BLaER1 treated with 17β-estradiol and CSF1 and Interleukin-3, amounts not matched to agents 10 nM and 100 nM (cell line): ENCODE data around the gene RTP3.
"Not testable (repeated sequence)": the region's sequence is repeated elsewhere in the genome, so short reads cannot be mapped to it uniquely, and the experiment has no call there.

Source experiments
- H3K27ac ChIP-seq, 11 experiments: shearing (Covaris generic); formaldehyde crosslinking; 2 replicates each; pipeline ENCODE4 v1.8.1; 2022
- H3K27me3 ChIP-seq, 11 experiments: shearing (Covaris generic); formaldehyde crosslinking; 2 replicates each; pipeline ENCODE4 v1.8.1; 2022
- H3K36me3 ChIP-seq, 11 experiments: shearing (Covaris generic); formaldehyde crosslinking; 2 replicates each; pipeline ENCODE4 v1.8.1; 2022
- H3K4me1 ChIP-seq, 10 experiments: shearing (Covaris generic); formaldehyde crosslinking; 2 replicates each; pipeline ENCODE4 v1.8.1; 2022
- H3K4me2 ChIP-seq, 11 experiments: shearing (Covaris generic); formaldehyde crosslinking; 2 replicates each; pipeline ENCODE4 v1.8.1; 2022
- H3K4me3 ChIP-seq, 10 experiments: shearing (Covaris generic); formaldehyde crosslinking; 2 replicates each; pipeline ENCODE4 v1.8.1; 2022
- H3K9ac ChIP-seq, 11 experiments: shearing (Covaris generic); formaldehyde crosslinking; 2 replicates each; pipeline ENCODE4 v1.8.1; 2022
- H3K9me3 ChIP-seq, 11 experiments: shearing (Covaris generic); formaldehyde crosslinking; replicated peaks in 1 of 11; 2 replicates each; pipeline ENCODE4 v1.8.1; 2022
- H4K20me1 ChIP-seq, 11 experiments: shearing (Covaris generic); formaldehyde crosslinking; 2 replicates each; pipeline ENCODE4 v1.8.1; 2022
- Cebpa-rat ChIP-seq, 11 experiments: shearing (Covaris generic); IDR thresholded peaks; 2 replicates each; pipeline ENCODE4 v1.8.1; 2022

RTP3 gene

DNA sequence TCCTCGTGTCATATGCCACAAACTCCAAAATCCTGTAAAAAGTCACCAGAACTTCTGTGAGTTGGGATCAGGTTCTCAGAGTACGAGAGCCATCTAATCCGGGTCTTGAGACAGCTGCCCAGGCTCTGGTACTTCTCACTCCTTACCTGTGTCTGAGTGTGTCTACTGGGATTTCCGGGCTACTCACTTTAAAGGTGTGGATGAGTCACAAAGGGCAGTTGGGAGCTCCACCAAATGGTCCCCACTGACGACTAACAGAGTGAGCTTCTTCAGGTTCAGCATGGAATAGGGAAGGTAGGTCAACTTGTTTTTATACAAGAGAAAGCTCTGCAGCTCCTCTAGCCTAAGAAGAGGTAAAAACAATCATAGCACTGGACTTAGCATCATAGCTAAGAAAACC lies 29.5 kb downstream of the RTP3 start:
- Histone ChIP-seq H3K36me3 (peaks cover 0 to 30% (median 10%) of the 10 kb centered on the region in 11 experiments; a peak in 12 of 22 replicates), H3K4me2 (no peak overlapping the region), H3K4me3 (no peak overlapping the region), H3K27ac (0 out of 22 replicates have a peak overlapping the region, but pooled peaks of 1 of the 11 experiments have one; percentile 6), H3K9ac (no peak overlapping the region), H3K4me1 (peaks cover 0 to 4% (median 0%) of the 10 kb centered on the region in 10 experiments; a peak in 1 of 20 replicates), H3K9me3 (peaks cover 0 to 18% (median 8%) of the 10 kb centered on the region in 11 experiments; a peak in 14 of 22 replicates), H4K20me1 (no peaks in the 10 kb centered on the region), H3K27me3 (no peaks in the 10 kb centered on the region)
- TF ChIP-seq Cebpa-rat (IDR thresholded peaks at IDR 0.05) = no peak

DNA sequence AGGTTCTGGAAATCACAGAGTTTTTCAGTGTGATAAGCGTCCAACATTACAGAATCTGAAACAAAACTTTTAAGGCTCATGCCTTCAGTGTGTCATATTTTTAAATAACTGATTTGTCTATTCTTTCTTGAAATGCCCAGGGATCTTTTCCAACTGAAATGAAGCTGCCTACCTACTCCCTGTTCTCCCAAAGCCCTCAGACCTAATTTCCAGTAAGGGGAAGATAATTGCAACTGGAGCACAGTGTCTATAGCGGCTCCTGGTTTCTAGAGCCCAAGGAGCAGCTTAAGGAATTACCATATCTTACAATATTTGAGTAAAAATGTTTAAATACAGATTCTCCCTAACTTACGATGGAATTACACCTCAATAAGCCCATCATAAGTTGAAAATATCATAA lies 35.3 kb downstream of the RTP3 start:
- H3K9me3 ChIP-seq = peaks cover 0 to 24% (median 11%) of the 10 kb centered on the region in 11 experiments; a peak in 14 of 22 replicates
- peak overlapping the region in 3 of 11 experiments; percentile 40 to 55 (median 51); a peak in 4 of 22 replicates for H3K27ac ChIP-seq
- no peak for TF ChIP-seq Cebpa-rat (IDR thresholded peaks at IDR 0.05)
- H3K4me2 ChIP-seq = no peak overlapping the region
- no peaks in the 10 kb centered on the region for H3K27me3 ChIP-seq
- H3K4me3 ChIP-seq = no peak overlapping the region
- no peaks in the 10 kb centered on the region for H4K20me1 ChIP-seq
- H3K9ac ChIP-seq = no peak overlapping the region
- H3K36me3 ChIP-seq = peaks cover 0 to 25% (median 4%) of the 10 kb centered on the region in 11 experiments; a peak in 6 of 22 replicates
- peaks cover 16 to 25% (median 22%) of the 10 kb centered on the region in 10 experiments for H3K4me1 ChIP-seq

DNA sequence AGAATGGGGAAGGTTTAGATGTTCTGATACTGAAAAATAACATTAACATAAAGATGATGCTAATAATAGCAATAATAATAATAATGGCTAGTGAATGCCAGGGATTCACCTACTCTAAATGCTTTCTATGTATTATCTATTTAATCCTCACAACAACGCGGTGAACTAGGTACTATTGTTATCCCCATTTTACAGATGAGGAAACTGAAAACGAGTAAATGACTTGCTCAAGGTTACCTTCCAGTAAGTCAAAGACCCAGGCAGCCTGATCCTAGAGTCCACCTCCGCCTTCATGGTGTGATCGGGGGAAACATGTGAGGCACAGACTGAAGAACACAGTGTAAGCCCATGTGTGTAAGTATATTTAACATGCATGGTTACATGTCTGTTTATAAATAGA lies 38.0 kb downstream of the RTP3 start:
- peak overlapping the region in 5 of 11 experiments; percentile 90 to 95 (median 92); a peak in 4 of 22 replicates for H3K4me2 ChIP-seq
- H3K9me3 ChIP-seq = peaks cover 0 to 16% (median 5%) of the 10 kb centered on the region in 11 experiments; a peak in 11 of 22 replicates
- H3K36me3 ChIP-seq = peaks cover 0 to 14% (median under 1%) of the 10 kb centered on the region in 11 experiments; a peak in 5 of 22 replicates
- H3K4me1 ChIP-seq = peaks cover 36 to 48% (median 44%) of the 10 kb centered on the region in 10 experiments
- H3K4me3 ChIP-seq = no peak overlapping the region
- H4K20me1 ChIP-seq = no peaks in the 10 kb centered on the region
- peak overlapping the region in 1 of 11 experiments; percentile 87; a peak in 1 of 22 replicates for H3K9ac ChIP-seq
- no peaks in the 10 kb centered on the region for H3K27me3 ChIP-seq
- no peak for TF ChIP-seq Cebpa-rat (IDR thresholded peaks at IDR 0.05)
- peak overlapping the region in 6 of 11 experiments; percentile 96 to 100 (median 98); a peak in 12 of 22 replicates for H3K27ac ChIP-seq

DNA sequence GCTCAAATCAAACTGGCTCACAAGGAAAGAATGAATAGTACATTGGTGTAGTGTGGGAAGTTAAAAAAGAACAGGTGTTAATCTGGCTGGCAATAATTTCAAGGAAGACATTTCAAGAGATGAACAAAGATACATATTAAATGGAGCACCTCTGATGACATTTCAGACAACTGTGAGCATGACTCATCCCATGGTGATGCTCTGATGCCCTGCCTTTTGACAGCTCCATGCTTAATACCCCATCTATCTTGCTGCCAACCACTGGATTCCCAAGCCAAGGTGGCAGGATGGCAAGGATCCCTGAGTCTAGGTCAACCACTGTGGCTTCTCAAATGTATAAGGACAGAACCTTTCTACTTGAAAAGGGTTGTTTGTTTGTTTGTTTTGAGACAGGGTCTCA lies 39.0 kb downstream of the RTP3 start:
- no peaks in the 10 kb centered on the region for H4K20me1 ChIP-seq
- peaks cover 0 to 9% (median 4%) of the 10 kb centered on the region in 11 experiments; a peak in 8 of 22 replicates for H3K9me3 ChIP-seq
- no peak for TF ChIP-seq Cebpa-rat (IDR thresholded peaks at IDR 0.05)
- no peak overlapping the region for H3K4me3 ChIP-seq
- peak overlapping the region in 6 of 11 experiments; percentile 82 to 91 (median 86); a peak in 11 of 22 replicates for H3K9ac ChIP-seq
- H3K27me3 ChIP-seq = no peaks in the 10 kb centered on the region
- peak overlapping the region; percentile 83 to 95 (median 92); a peak in 21 of 22 replicates for H3K4me2 ChIP-seq
- H3K27ac ChIP-seq = peak overlapping the region in 9 of 11 experiments; percentile 10 to 100 (median 98); a peak in 15 of 22 replicates
- peaks cover 42 to 58% (median 54%) of the 10 kb centered on the region in 10 experiments for H3K4me1 ChIP-seq
- H3K36me3 ChIP-seq = peaks cover 0 to 7% (median 0%) of the 10 kb centered on the region in 11 experiments; a peak in 4 of 22 replicates

DNA sequence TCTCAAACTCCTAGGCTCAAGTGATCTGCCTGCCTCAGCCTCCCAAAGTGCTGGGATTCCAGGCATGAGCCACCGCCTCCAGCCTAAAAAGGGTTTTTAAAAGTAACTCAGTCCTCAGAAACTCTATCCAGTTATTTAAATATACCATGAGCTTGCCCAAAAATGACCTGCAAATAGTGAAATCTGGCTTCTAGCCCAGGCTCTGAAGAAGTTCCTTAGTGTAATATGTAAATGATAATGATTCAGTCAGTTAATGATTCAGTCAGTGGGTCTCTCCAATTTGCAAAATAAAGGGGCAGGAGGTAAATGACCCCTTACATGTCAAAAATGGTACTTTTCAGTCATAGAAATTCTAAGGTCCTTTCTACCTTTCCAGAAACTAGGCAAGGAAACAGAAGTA lies 39.5 kb downstream of the RTP3 start:
- Histone ChIP-seq H3K9me3 (peaks cover 0 to 9% (median 4%) of the 10 kb centered on the region in 11 experiments; a peak in 8 of 22 replicates), H4K20me1 (no peaks in the 10 kb centered on the region), H3K4me3 (no peak overlapping the region), H3K36me3 (peaks cover 0 to 3% (median 0%) of the 10 kb centered on the region in 11 experiments; a peak in 4 of 22 replicates), H3K27ac (peak overlapping the region in 9 of 11 experiments; percentile 10 to 100 (median 98); a peak in 18 of 22 replicates), H3K27me3 (no peaks in the 10 kb centered on the region), H3K9ac (peak overlapping the region in 6 of 11 experiments; percentile 82 to 91 (median 86); a peak in 12 of 22 replicates), H3K4me1 (peaks cover 47 to 64% (median 59%) of the 10 kb centered on the region in 10 experiments), H3K4me2 (peak overlapping the region; percentile 83 to 95 (median 92); a peak in 21 of 22 replicates)
- no peak for TF ChIP-seq Cebpa-rat (IDR thresholded peaks at IDR 0.05)

DNA sequence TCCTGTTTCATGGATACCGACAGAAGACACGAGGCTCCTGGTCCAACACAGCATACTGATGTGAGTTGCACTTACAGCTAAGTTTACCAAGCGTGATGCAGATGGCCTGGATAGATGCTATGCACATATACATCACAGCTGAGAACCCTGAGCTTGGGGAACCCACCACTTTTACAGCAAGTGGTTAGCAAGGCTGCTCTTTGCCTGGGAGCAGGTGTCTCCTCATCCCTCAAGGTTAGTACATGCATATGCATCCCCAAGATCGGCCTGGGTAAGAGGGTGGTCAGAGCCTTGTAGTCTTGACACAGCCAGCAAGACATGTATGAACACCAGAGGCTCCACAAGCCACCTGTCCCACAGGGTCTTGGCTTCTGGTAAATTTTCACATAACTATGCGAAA lies 40.0 kb downstream of the RTP3 start:
- Histone ChIP-seq H3K4me3 (peak overlapping the region in 4 of 10 experiments; percentile 24 to 57 (median 46); a peak in 4 of 20 replicates), H3K9ac (peak overlapping the region in 10 of 11 experiments; percentile 38 to 91 (median 82); a peak in 18 of 22 replicates), H3K27ac (peak overlapping the region in 10 of 11 experiments; percentile 65 to 100 (median 97); a peak in 19 of 22 replicates), H3K4me2 (peak overlapping the region; percentile 83 to 95 (median 92)), H3K9me3 (peaks cover 0 to 9% (median 4%) of the 10 kb centered on the region in 11 experiments; a peak in 8 of 22 replicates), H3K36me3 (0 out of 22 replicates have a peak, but pooled peaks cover 0 to 3% (median 0%) of the 10 kb centered on the region in 11 experiments), H3K27me3 (no peaks in the 10 kb centered on the region), H4K20me1 (no peaks in the 10 kb centered on the region), H3K4me1 (peaks cover 52 to 68% (median 64%) of the 10 kb centered on the region in 10 experiments)
- no peak for TF ChIP-seq Cebpa-rat (IDR thresholded peaks at IDR 0.05)

DNA sequence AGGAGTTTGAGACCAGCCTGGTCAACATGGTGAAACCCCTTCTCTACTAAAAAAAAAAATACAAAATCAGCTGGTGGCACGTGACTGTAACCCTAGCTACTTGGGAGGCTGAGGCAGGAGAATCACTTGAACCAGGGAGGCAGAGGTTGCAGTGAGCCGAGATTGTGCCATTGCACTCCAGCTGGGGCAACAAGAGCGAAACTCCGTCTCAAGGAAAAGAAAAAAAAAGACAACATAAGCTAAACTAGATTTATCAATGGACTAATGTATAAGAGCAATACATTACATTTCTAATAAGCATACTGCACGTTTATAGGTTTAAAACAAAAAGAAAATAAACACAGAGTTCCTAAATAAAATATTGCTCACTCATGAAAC lies 40.6 kb downstream of the RTP3 start:
- TF ChIP-seq Cebpa-rat (IDR thresholded peaks at IDR 0.05) = peak in 4 of 11 experiments; percentile 6 to 78 (median 55); a peak in 5 of 22 replicates
- H3K4me1 ChIP-seq = peaks cover 53 to 72% (median 68%) of the 10 kb centered on the region in 10 experiments
- peak overlapping the region in 9 of 10 experiments; percentile 15 to 57 (median 36); a peak in 13 of 20 replicates for H3K4me3 ChIP-seq

DNA sequence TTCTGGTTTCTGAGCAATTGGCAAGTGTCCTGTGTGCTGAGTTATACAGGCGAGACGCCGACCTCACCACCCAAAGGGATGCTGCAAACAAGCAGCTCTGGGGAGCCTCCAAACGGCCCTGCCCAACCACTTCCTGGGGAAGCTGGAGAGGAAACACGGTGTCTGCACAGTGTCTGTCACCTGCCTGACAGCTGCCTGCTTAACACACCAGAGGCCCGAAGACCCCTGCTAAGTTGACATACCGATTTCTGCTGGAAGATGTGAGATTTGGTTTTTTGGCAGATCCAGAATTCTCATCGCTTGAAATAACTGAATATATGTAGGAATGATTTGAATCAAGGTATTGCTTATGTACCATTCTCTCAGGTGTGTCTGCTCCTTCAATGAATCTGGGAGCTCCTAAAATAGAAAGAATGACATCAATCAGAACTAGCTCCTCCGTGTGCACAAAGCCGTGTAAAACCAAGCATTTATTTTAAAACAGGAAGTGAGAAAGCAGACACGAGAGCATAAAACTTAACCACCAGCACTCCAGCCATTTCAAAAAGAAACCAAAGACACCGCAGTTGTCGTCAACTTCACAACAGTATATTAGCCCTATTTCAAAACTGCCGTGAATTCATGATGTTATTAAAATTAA lies 41.1 kb downstream of the RTP3 start:
- Histone ChIP-seq H3K9ac (peak overlapping the region; percentile 44 to 91 (median 82); a peak in 21 of 22 replicates), H3K27ac (peak overlapping the region; percentile 52 to 100 (median 96); a peak in 21 of 22 replicates), H3K4me2 (peak overlapping the region; percentile 83 to 95 (median 92)), H3K27me3 (no peaks in the 10 kb centered on the region), H3K4me1 (peaks cover 53 to 74% (median 68%) of the 10 kb centered on the region in 10 experiments), H3K9me3 (peaks cover 0 to 8% (median 3%) of the 10 kb centered on the region in 11 experiments; a peak in 8 of 22 replicates), H3K36me3 (0 out of 22 replicates have a peak, but pooled peaks cover 0 to 3% (median 0%) of the 10 kb centered on the region in 11 experiments), H3K4me3 (peak overlapping the region; percentile 14 to 57 (median 39); a peak in 15 of 20 replicates), H4K20me1 (no peaks in the 10 kb centered on the region)
- peak in 4 of 11 experiments; percentile 46 to 71 (median 58); a peak in 8 of 22 replicates for TF ChIP-seq Cebpa-rat (IDR thresholded peaks at IDR 0.05)

More for the DNA sequence above, 40.6 kb downstream of the RTP3 start:
- not testable (repeated sequence) for H4K20me1 ChIP-seq, H3K36me3 ChIP-seq, H3K27me3 ChIP-seq, H3K9me3 ChIP-seq
- peak overlapping the region in 10 of 11 experiments; percentile 65 to 100 (median 97); a peak in 20 of 22 replicates for H3K27ac ChIP-seq
- peak overlapping the region; percentile 11 to 91 (median 82); a peak in 20 of 22 replicates for H3K9ac ChIP-seq
- H3K4me2 ChIP-seq = peak overlapping the region; percentile 83 to 95 (median 92)
